ENCODE measurements around the gene IFNL1.
A peak's percentile ranks its signal among the peaks of the same experiment; 100 is the strongest.
"Not testable (repeated sequence)": the region's sequence is repeated elsewhere in the genome, so short reads cannot be mapped to it uniquely, and the experiment has no call there.

IFNL1 gene

DNA sequence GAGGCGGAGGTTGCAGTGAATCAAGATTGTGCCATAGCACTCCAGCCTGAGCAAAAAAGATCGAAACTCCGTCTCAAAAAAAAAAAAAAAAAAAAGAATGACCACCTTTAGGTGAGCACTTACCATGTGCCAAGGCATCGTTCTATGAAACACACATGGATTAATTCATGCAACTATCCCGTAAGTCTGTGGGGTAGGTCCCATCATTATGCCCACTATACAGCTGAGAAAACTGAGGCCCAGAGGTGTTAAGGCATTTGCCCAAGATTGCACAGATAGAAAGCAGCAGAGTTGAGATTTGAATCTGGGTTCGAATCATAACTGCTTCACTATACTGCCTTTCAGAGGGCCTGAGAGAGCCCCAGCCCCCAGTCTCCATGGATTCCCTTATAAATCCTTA, 37.3 kb downstream of the IFNL1 start:
- no peak overlapping the region for H3K4me3 ChIP-seq
- TF ChIP-seq EZH2 (IDR thresholded peaks at IDR 0.05) (no peak), FOXP2 (optimal IDR thresholded peaks at IDR 0.05; ENCODE audit: control extremely low read depth, extremely low read length, insufficient read depth) (no peak), POLR2AphosphoS5 (IDR thresholded peaks at IDR 0.05; ENCODE audit: borderline replicate concordance, low read depth, low read length) (no peak)
- H3K9me3 ChIP-seq (ENCODE audit: low read depth, low read length) = no peaks in the 10 kb centered on the region
- H3K9ac ChIP-seq (ENCODE audit: insufficient read length) = no peak overlapping the region
- H3K27ac ChIP-seq = no peak overlapping the region
- H3K36me3 ChIP-seq (ENCODE audit: insufficient read depth, low read length) = no peaks in the 10 kb centered on the region
- DNase-seq (ENCODE audit: low read depth, low spot score) = no peak

DNA sequence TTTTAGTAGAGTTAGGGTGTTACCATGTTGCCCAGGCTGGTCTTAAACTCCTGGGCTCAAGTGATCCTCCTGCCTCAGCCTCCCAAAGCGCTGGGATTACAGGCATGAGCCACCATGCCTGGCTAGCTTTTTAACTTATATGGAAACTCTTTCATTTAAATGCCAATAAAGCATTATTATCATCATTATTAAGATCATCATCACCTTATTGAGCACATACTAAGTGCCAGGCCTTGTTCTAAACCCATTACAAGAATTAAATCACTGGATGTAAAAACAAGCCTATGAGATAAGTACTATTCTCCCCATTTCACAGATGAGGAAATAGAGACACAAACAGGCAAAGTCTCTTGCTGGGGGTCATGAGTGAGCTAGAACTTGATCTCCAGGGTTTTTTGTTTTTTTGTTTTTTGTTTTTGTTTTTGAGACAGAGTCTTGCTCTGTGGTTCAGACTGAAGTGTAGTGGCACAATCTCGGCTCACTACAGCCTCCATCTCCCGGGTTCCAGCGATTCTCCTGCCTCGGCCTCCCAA, 38.3 kb downstream of the IFNL1 start:
- Histone ChIP-seq H3K9me3 (ENCODE audit: low read depth, low read length) (no peaks in the 10 kb centered on the region), H3K36me3 (ENCODE audit: insufficient read depth, low read length) (no peaks in the 10 kb centered on the region), H3K27ac (no peak overlapping the region), H3K4me3 (no peak overlapping the region), H3K9ac (ENCODE audit: insufficient read length) (no peak overlapping the region)
- TF ChIP-seq POLR2AphosphoS5 (IDR thresholded peaks at IDR 0.05; ENCODE audit: borderline replicate concordance, low read depth, low read length) (no peak), EZH2 (IDR thresholded peaks at IDR 0.05) (no peak)
- DNase-seq (ENCODE audit: low read depth, low spot score) = no peak

DNA sequence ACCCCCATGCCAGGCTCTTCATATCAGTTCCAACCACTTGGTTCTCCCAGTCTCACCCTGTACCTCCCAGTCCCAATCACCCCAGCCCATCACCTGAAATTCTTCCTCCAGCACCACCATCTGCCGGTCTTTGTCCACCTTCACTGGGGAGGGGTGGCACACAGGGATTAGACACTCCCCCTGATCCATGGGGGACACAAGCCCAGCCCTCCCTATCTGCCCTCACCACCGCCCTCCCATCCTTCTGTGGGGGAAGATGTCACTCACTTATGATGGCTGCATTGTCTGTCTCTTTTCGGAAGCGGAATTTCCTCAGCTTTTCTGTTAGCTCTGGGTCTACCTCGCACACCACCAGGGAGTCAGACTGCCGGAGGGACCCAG, 39.0 kb downstream of the IFNL1 start:
- TF ChIP-seq POLR2AphosphoS5 (IDR thresholded peaks at IDR 0.05; ENCODE audit: borderline replicate concordance, low read depth, low read length) (no peak), EZH2 (IDR thresholded peaks at IDR 0.05) (no peak), FOXP2 (optimal IDR thresholded peaks at IDR 0.05; ENCODE audit: control extremely low read depth, extremely low read length, insufficient read depth) (no peak)
- H3K4me3 ChIP-seq = no peak overlapping the region
- H3K9me3 ChIP-seq (ENCODE audit: low read depth, low read length) = no peaks in the 10 kb centered on the region
- H3K9ac ChIP-seq (ENCODE audit: insufficient read length) = no peak overlapping the region
- DNase-seq (ENCODE audit: low read depth, low spot score) = no peak
- H3K27ac ChIP-seq = no peak overlapping the region
- H3K36me3 ChIP-seq (ENCODE audit: insufficient read depth, low read length) = no peaks in the 10 kb centered on the region

DNA sequence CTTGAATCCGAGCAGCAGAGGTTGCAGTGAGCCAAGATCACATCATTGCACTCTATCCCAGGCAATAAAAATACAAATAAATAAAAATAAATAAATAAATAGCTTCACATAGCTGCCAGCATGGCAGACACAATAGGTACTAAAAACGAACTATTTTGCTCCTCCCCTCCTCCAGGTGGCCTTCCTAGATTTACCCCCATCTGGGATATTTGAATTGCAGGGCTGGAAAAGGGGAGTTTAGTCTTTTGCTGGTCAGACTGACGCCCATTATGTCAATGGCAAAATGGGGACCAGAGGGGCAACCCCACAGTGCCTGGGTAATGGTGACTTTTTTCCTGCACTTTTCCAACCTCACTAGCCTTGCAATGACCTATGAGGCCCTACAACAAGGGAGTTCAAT, 40.3 kb downstream of the IFNL1 start:
- DNase-seq (ENCODE audit: low read depth, low spot score) = no peak
- H3K36me3 ChIP-seq (ENCODE audit: insufficient read depth, low read length) = no peaks in the 10 kb centered on the region
- H3K27ac ChIP-seq = no peak overlapping the region
- TF ChIP-seq EZH2 (IDR thresholded peaks at IDR 0.05) = no peak
- no peak for TF ChIP-seq FOXP2 (optimal IDR thresholded peaks at IDR 0.05; ENCODE audit: control extremely low read depth, extremely low read length, insufficient read depth)
- TF ChIP-seq POLR2AphosphoS5 (IDR thresholded peaks at IDR 0.05; ENCODE audit: borderline replicate concordance, low read depth, low read length) = no peak
- H3K9ac ChIP-seq (ENCODE audit: insufficient read length) = no peak overlapping the region
- H3K4me3 ChIP-seq = no peak overlapping the region
- H3K9me3 ChIP-seq (ENCODE audit: low read depth, low read length) = no peaks in the 10 kb centered on the region

DNA sequence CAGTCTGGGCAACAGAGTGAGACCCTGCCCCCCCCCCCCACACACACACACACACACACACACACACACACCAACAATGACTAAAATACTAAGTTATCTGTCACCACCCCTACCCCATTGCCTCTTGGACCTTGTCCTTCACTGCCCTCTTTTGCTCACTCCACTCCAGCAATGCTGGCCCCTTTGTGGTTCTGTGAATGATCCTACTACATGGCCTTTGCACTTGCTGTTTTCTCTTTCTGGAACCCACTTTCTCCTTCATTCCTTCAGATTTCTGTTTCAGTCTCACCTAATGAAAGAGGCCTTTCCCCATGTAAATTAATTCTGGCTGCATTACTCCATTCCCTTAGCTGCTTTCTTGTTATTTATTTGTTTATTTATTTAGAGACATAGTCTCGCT, 43.5 kb downstream of the IFNL1 start:
- Histone ChIP-seq H3K27ac (no peak overlapping the region), H3K36me3 (ENCODE audit: insufficient read depth, low read length) (no peaks in the 10 kb centered on the region), H3K9ac (ENCODE audit: insufficient read length) (no peak overlapping the region), H3K9me3 (ENCODE audit: low read depth, low read length) (no peaks in the 10 kb centered on the region), H3K4me3 (no peak overlapping the region)
- TF ChIP-seq EZH2 (IDR thresholded peaks at IDR 0.05) (no peak), POLR2AphosphoS5 (IDR thresholded peaks at IDR 0.05; ENCODE audit: borderline replicate concordance, low read depth, low read length) (no peak)
- no peak for DNase-seq (ENCODE audit: low read depth, low spot score)

DNA sequence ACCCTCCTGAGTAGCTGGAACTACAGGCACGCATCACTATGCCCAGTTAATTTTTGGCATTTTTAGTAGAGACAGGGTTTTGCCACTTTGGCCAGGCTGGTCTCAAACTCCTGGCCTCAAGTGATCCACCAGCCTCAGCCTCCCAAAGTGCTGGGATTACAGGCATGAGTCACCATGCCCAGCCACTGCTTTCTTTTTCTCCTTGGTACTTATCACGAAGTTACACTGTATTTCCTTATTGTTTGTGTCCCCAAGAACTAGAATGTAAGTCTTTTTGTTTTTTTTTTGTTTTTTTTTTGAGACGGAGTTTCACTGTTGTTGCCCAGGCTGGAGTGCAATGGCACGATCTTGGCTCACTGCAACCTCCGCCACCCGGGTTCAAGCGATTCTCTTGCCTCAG, 43.9 kb downstream of the IFNL1 start:
- H3K27ac ChIP-seq; H3K4me3 ChIP-seq; H3K9me3 ChIP-seq (ENCODE audit: low read depth, low read length): not testable (repeated sequence)

DNA sequence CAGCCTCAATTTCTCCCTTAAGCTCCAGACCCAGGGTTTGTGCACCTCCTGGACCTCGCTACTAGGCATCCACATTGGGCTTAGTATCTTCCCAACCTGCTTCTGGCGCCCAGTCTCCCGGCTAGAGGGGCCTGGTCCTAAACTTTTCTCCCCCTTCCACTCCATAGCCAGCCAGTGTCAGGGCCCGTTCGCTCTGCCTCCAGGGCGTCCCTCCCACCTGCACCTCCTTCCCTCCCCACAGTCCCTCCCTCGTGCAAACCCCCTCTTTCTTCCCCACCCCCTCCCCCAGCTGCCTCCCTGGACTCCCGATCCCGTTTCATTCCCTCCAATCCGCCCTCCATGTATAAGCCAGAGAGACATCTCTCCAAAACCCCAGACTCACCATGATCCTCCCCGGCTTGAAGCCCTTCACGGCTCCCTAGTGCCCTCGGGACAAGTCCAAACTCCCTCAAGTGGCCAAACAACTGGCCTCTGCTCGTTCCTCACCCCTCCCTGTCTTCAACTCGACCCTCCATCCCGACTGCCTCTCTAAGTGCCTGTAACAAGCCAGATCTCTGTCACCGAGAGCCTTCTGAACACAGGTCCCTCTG, 45.0 kb downstream of the IFNL1 start:
- DNase-seq (ENCODE audit: low read depth, low spot score) = no peak
- TF ChIP-seq POLR2AphosphoS5 (IDR thresholded peaks at IDR 0.05; ENCODE audit: borderline replicate concordance, low read depth, low read length) (no peak), EZH2 (IDR thresholded peaks at IDR 0.05) (no peak), FOXP2 (optimal IDR thresholded peaks at IDR 0.05; ENCODE audit: control extremely low read depth, extremely low read length, insufficient read depth) (no peak)
- peak overlapping the region; percentile 75 for H3K27ac ChIP-seq
- H3K9ac ChIP-seq (ENCODE audit: insufficient read length) = peak overlapping the region; percentile 87
- peaks cover 7% of the 10 kb centered on the region for H3K36me3 ChIP-seq (ENCODE audit: insufficient read depth, low read length)
- peak overlapping the region; percentile 100 for H3K4me3 ChIP-seq
- H3K9me3 ChIP-seq (ENCODE audit: low read depth, low read length) = no peaks in the 10 kb centered on the region

More for the DNA sequence above, 43.9 kb downstream of the IFNL1 start:
- H3K9ac ChIP-seq (ENCODE audit: insufficient read length); H3K36me3 ChIP-seq (ENCODE audit: insufficient read depth, low read length); DNase-seq (ENCODE audit: low read depth, low spot score): not testable (repeated sequence)

DNA sequence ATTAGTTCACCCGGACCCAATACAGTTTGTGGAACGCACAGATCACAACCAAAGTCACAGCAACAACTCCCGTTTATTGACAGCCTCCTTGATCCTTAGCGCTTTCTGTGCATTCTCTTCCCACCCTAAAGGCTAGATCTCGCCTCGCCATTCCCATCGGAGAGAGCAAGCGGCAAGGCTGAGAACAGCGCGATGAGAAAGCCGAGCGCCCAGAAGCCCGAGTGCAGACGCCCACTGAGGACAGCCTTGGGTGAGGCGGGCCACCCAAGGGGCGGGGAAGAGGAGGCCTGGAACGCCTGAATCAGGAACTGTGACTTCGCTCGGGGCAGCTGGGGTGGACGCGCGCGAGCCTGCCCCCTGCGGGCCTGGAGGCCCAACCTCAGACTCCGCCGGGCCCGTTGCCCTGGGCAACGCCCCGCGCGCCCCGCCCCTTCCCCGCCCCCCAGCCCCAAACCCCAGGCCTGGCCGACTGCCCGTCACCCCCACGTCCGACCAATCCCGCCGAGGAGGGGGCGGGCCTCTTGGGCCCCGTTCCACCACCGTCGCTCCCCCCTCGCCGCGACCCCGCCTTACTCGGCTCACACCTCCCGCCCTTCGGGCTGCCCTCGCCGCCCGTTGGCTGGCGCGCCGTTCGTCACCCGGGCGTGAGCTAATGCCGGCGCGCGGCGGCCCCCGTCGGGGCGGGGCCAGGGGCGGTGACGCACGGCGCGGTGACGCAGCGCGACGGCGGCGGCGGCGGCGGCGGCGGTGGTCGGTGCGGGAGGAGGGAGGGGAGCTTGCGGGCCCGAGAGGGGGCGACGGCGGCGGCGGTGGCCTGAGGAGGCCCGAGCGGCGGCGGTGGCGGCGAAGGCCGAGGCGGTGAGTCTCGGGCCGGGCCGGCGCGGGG, 45.8 kb downstream of the IFNL1 start, which contains the start of gene SAMD4B:
TSS of gene SAMD4B (plus strand) at position 703 of the 886 bp plus-strand sequence. CDS start 14,473 bp downstream, outside the sequence.
- DNase-seq (ENCODE audit: low read depth, low spot score) = peak; percentile 65
- peak within 1 kb of the TSS; percentile 94 for H3K9ac ChIP-seq (ENCODE audit: insufficient read length)
- TF ChIP-seq FOXP2 (optimal IDR thresholded peaks at IDR 0.05; ENCODE audit: control extremely low read depth, extremely low read length, insufficient read depth) = no peak
- TF ChIP-seq POLR2AphosphoS5 (IDR thresholded peaks at IDR 0.05; ENCODE audit: borderline replicate concordance, low read depth, low read length) = peak; percentile 98

More for the DNA sequence above, 45.8 kb downstream of the IFNL1 start, which contains the start of gene SAMD4B:
- H3K9me3 ChIP-seq (ENCODE audit: low read depth, low read length) = no peaks in the 10 kb centered on the region
- H3K4me3 ChIP-seq = peak within 1 kb of the TSS; percentile 100
- H3K27ac ChIP-seq = peak within 1 kb of the TSS; percentile 75
- peaks cover 15% of the 10 kb centered on the region for H3K36me3 ChIP-seq (ENCODE audit: insufficient read depth, low read length)
